Embryonic facial prominence (tissue), 1 donor: ENCODE measurements around the gene SLC39A11.
"Not testable (repeated sequence)": the region's sequence is repeated elsewhere in the genome, so short reads cannot be mapped to it uniquely, and the experiment has no call there.

Experiments used
- DNase-seq: peaks from one replicate; pipeline ENCODE4 v3.0.0-alpha.2; 2016; ENCODE audit errors: extremely low spot score

Gene SLC39A11

GRCh38 chr17:72947475-72947874 is 145.0 kb downstream of the SLC39A11 start:
- DNase-seq = no peak

GRCh38 chr17:72946696-72947095 is 145.8 kb downstream of the SLC39A11 start:
- no peak for DNase-seq

- no peak for DNase-seq
Observed at GRCh38 chr17:72946156-72946555, 146.3 kb downstream of the SLC39A11 start.

GRCh38 chr17:72945473-72945872 is 147.0 kb downstream of the SLC39A11 start:
- DNase-seq = no peak

DNA sequence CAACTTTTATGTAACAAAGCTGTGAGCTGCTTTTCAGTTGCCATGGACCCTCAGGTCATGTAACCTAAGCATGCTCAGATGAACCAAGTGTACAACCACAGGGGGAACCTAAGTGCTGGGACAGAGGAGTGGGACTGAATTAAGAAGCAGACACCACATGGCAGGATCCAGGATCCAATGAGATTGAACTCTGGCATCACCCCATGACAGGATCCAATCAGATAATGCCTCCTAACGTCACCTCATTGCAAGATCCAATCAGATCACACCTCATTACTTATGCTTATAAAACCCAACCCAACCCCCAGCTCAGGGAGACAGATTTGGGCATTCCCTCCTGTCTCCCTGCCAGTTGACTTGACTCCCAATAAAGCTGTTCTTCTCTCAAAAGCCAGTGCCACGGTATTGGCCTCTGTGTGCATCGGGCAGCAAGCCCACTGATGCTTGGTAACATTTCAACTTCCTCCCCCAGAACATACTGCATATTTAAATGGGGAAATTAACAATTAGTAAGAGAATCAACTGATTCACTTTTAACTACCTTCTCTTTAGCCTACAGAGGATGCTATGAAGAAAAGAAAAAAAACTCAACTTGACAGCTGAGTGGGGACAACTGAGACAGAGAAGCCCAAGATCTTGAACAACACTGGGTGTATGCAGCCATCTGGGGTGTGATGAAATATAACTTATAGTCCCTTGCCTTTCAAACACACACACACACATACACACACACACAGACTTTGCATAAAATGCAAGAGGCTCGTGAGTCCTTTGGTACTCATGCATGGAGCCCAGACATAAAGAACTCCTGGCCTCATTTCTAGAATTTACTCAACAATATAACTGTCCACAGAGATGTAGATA is 148.4 kb downstream of the SLC39A11 start:
- no peak for DNase-seq

DNA sequence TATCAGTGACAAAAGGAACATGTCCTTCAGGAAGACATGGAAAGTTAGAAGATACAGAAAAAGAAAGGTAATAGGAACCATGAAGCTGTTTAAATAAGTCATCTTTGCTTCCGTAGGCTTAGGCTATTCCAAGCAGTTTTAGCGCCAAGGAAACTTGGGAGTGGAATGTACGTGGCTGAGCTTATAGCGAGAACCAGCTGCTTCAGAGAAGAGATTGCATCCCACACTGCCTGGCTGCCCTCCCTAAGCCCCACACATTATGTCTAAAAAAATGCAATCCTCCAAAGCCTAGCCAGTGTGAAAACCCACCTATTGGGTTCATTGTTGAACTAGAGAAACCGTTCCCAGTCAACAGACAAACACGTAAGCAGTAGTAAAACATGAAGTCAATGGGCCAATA is 149.9 kb downstream of the SLC39A11 start:
- no peak for DNase-seq

GRCh38 chr17:72940496-72940895 is 152.0 kb downstream of the SLC39A11 start:
- DNase-seq = no peak

GRCh38 chr17:72938482-72938881 is 154.0 kb downstream of the SLC39A11 start:
- DNase-seq = no peak

DNA sequence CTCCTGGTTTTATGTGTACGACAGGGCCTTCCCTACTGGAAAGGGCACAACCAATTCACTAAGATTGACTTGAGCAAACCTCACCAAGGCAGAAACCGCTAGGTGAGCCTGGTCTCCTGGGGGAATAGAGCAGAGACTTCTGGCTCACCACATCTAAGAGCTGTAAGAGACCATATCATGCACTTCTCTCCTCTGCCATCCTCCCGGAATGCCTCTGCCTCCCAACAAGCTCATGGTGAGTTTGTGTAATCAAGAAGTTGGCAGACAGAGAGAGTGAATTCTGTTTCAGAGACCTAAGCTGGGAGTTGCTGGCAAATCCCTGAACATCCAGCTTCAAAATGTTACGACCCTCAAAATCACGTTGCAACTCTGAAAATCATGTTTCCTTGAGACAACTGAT is 154.8 kb downstream of the SLC39A11 start:
- DNase-seq = no peak

- DNase-seq = not testable (repeated sequence)
Observed at GRCh38 chr17:72937254-72937653, 155.2 kb downstream of the SLC39A11 start.

GRCh38 chr17:72935984-72936383 is 156.5 kb downstream of the SLC39A11 start:
- DNase-seq = no peak

- DNase-seq = no peak
Observed at GRCh38 chr17:72934927-72935326, 157.6 kb downstream of the SLC39A11 start.

- no peak for DNase-seq
Observed at GRCh38 chr17:72931635-72932034, 160.9 kb downstream of the SLC39A11 start.

DNA sequence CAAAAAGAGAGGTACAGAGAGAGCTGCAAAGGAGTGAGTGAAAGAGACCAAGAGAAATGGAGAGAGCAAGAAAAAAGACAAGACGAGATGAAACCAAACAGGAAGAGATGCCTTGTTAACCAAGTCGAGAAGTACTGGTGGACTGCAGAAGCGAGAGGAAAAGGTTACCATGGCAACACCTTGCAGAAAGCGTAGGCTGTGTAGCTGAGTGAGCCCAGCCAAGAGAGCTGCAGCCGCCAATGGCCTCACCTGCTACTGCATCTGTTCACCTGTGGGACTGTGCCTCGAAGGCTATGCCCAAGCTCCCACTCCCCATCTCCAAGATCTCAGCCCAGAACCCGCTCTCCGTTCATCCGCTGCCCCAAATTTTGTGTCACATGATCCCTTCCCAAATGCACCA is 161.3 kb downstream of the SLC39A11 start:
- DNase-seq = no peak

GRCh38 chr17:72930031-72930430 is 162.5 kb downstream of the SLC39A11 start:
- DNase-seq = no peak

DNA sequence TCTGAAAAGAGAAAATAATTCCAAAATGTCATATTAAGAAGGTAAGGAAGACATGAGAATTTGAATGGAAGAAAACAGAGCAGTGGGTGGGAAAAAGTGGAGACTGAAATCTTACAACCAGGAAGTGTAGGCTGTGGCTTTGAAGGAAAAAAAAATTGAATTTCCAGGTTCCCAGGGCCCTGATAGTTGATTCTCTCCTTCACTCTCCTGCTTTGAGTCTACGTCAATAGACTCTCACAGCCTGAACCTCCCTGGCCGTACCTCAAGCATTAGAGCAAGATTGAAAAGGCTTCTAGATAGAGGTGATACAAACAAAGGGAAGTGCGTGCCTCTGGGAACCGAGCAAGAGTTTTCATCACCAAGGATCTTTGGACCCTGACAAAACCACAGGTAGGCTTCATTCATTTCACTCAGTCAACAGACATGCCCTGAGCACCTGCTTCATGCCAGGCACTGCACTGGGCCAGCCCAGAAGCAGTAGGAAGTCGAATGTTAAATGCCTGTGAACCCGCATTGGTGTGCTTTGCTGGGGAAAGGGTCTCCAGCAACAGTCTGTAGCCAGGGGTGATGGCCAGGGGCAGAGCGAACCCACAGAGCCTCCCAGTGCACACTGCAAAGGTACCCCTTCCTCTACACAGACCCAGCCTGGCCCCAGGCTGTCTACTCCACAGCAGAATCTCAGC is 163.9 kb downstream of the SLC39A11 start:
- DNase-seq = no peak

DNA sequence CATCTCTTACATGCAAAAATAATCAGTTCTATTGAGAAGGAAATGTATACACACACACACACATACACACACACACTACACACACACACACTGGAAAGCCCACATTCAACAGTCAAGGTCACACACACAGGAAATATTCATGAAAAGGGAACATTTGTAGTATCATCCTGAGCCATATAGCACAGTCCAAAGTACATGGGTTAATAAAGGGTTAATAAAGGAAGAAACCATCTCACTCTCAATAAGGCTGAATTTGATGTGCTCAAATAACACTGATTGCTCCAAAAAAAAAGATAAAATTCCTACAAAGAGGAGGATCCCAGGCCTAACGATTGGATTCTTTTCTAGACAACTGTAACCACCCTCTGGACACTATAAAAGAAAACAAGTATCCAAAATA is 164.7 kb downstream of the SLC39A11 start:
- no peak for DNase-seq

DNA sequence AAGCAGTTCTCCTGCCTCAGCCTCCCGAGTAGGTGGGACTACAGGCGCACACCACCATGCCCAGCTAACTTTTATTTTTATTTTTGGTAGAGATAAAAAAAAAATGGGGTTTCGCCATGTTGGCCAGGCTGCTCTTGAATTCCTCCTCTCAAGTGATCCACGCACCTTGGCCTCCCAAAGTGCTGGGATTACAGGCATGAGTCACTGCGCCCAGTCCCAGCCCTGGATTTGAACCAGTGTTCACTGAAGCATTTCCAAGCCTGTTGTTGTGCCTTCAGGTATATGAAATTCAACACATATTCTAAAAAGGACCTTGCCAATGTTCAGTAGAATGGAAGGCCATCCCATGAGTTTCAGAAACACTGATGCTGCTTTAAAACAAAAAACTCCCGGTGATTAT is 165.3 kb downstream of the SLC39A11 start:
- DNase-seq = no peak

GRCh38 chr17:72926171-72926570 is 166.3 kb downstream of the SLC39A11 start:
- no peak for DNase-seq

DNA sequence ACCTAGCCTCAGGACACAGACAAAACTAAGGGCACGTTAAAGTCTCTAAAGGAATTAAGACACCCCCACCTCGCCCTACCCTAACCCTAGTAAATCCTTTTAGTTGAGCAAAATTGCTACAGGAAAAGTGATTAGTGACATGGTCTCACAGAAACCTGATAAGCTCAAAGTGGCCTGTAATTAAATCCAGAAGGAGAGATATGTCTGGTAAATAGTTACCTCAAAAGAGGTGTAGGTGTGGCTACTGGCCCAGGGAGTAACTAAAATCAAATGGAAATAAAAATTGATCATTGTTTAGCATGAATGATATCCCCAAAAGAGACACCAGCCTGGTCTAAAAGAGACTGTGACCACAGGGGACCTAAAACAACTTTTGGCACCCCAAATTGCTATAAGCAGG is 168.3 kb downstream of the SLC39A11 start:
- no peak for DNase-seq

GRCh38 chr17:72922219-72922618 is 170.3 kb downstream of the SLC39A11 start:
- DNase-seq = no peak

GRCh38 chr17:72921347-72922054 is 171.0 kb downstream of the SLC39A11 start:
- no peak for DNase-seq

DNA sequence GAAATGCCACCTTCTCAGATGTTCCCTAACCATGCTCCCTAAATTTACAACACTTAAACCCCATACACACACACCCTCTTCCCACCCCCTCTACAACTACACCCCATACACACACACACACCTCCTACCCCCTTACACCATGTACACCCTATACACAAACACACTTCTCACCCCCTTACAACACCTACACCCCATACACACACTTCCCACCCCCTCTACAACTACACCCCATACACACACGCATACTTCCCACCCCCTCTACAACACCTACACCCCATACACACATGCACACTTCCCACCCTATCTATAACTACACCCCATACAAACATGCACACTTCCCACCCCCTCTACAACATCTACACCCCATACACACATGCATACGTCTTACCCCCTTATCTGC is 172.0 kb downstream of the SLC39A11 start:
- DNase-seq = no peak
